SIG-M5 (cell line): Measurements from ENCODE around the gene KYAT1.
A peak's percentile ranks its signal among the peaks of the same experiment; 100 is the strongest.

Experiments
- DNase-seq: peaks from one replicate; lab custom pipeline; 2025; lab: John Stamatoyannopoulos, UW

The KYAT1 gene

GRCh38 chr9:128838338-128838737, 43.4 kb downstream of the KYAT1 start:
- DNase-seq: no peak

GRCh38 chr9:128836509-128837145, 45.1 kb downstream of the KYAT1 start:
- DNase-seq: no peak

- no peak for DNase-seq
Observed at GRCh38 chr9:128835246-128836210, 46.2 kb downstream of the KYAT1 start.

GRCh38 chr9:128833696-128834095, 48.1 kb downstream of the KYAT1 start:
- DNase-seq: no peak

DNA sequence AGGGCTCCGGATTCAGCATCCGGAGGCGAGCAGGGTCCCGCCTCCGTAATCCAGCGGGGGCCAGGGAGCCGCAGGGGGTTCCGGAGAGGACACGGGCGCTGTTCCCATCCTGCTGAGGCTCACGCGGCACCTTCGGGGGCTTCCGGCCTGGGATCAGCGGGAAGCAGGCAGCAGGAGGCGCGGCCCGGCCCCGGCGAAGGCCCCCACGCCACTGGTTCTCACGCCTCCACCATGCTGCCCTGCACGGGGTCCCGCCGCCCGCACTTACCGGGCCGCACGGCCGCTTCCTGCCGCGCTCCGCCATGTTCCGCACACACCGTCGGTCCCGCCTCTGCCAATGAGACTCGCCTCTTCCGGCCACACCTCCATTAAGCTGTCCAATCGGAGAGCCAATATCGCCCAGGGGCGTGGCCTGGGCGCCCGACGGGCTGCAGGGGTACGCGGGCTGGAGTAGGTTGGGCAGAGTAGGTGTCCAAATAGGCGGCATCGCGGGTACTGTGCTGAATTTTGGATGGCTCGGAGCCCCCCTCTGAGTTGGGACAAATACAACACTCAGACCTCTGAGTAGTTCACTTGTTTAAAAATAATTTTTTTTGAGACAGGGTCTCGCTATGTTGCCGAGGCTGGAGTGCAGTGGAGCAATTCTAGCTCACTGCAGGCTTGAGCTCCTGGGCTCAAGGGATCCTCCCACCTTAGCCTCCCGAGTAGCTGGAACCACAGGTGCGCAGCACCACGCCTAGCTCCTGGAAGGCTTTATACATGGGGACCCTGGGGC, 52.1 kb downstream of the KYAT1 start, which contains the start of gene SPOUT1:
SPOUT1 (minus strand) TSS at position 318 of the 775 bp plus-strand sequence; CDS start at position 304, 14 bp downstream.
- DNase-seq: peak; percentile 76

GRCh38 chr9:128828719-128829452, 52.9 kb downstream of the KYAT1 start:
- no peak for DNase-seq

DNA sequence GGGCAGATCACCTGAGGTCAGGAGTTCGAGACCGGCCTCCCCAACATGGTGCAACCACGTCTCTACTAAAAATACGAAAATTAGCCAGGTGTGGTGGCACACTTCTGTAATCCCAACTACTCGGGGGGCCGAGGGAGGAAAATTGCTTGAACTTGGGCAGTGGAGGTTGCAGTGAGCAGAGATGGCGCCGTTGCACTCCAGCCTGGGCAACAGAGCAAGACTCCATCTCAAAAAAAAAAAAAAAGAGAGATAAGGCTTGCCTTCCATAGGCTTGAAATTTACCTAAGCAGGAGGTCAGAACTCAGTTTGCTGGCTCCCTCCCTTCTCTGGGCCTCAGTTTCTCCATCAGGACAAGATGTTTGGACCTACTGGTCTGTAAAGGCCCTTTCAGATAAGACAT, 53.5 kb downstream of the KYAT1 start:
- no peak for DNase-seq

- DNase-seq: no peak
Observed at GRCh38 chr9:128825923-128826700, 55.6 kb downstream of the KYAT1 start.

DNA sequence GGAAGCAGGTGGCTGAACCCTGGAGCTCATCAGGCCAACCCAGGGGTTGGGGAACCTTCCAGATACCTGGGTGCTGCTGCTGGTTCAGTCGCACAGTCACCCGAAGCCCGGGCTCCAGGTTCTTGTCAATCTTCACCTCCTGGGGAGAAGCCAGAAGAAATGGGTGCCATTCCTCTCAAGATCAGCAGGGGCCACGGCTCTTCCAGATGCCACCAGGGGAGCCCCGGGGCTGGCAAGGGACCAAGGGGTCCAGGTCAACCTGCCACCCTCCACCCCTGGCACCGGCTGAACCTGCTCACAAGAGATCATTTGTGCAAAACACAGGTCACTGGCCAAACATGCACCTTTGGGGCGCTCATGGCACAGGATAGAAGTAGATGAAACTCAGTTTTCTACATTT, 56.8 kb downstream of the KYAT1 start:
- no peak for DNase-seq

- no peak for DNase-seq
Observed at GRCh38 chr9:128823903-128824406, 57.8 kb downstream of the KYAT1 start.

GRCh38 chr9:128823362-128823902, 58.3 kb downstream of the KYAT1 start:
- DNase-seq: no peak

GRCh38 chr9:128822407-128823042, 59.2 kb downstream of the KYAT1 start:
- no peak for DNase-seq

- no peak for DNase-seq
Observed at GRCh38 chr9:128821584-128822406, 60.0 kb downstream of the KYAT1 start.

DNA sequence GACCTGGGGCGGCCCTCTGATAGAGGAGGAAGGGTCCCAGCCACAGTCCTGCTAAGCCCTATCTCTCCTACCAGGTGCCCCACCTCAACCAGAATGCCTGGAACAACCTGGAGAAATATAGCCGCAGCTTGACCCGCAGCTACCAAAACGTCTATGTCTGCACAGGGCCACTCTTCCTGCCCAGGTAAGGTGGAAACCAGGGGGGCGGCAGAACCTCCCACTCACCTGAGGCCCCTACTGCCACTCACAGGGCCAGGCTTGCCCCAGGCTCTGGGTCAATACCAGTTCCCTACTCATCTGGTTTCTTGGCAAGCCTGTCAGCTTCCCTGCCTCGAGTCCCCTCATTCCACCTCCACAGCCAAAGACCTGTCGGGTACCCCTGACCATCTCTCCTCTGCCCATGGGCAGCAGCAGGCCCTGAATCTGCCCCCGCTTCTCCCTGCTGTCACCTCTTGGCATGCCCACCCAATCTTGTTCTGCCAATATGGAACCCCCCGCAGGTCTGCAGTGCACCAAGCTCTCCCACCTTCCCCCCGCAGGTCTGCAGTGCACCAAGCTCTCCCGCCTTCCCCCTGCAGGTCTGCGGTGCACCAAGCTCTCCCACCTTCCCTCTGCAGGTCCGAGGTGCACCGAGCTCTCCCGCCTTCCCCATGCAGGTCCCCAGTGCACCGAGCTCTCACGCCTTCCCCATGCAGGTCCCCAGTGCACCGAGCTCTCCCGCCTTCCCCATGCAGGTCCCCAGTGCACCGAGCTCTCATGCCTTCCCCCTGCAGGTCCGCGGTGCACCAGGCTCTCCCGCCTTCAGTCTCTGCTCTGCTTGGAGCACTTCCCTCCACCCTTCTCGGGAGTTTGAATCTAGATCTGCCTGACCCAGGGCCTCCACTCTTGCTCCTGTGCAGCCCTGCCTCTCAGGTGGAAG, 60.8 kb downstream of the KYAT1 start:
- DNase-seq: no peak

- DNase-seq: no peak
Observed at GRCh38 chr9:128819716-128820664, 61.8 kb downstream of the KYAT1 start.

GRCh38 chr9:128818839-128819715, 62.7 kb downstream of the KYAT1 start:
- DNase-seq: no peak
